Activated gamma-delta T cell (primary cell): ENCODE data around the gene STK38L.

Experiments used
- DNase-seq: peaks from one replicate; lab custom pipeline; 2025; lab: John Stamatoyannopoulos, UW

Gene STK38L

DNA sequence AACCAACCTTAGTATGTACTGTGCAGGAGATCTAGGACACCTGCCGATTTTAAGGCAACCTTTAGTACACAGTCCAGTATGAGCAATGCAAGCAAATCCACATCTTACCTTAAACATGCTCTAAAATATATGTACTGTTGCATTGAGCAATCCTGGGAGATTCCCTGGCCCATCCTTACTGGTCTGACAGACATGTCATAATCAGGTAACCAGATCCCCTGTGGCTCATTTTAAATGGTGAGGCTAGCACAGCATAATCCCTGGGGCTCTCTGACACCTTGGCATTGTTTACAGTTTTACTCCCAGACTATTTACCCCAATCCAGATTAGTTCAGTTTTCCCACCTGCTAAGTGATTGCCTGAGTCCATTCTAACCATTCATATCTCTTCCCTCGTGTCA, 103.7 kb downstream of the STK38L start:
- no peak for DNase-seq

DNA sequence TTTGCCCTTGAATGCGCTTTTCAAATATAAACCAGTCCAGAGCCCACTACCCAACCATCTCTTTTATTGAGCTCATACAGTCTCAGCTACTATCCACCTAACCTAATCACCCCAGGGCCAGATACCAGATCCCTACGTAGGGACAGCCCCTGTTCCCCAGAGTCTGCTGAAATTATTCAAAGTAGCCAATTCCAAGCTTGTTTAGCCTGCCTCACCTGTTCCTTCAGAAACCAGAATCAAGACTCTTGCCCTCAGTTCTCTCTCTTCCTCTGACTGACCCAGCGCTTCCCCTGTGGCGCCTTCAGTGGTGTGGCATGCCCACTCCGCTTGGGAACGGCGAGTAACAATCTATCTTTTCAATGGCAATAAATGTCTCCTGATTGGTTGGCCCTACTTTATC, 107.4 kb downstream of the STK38L start:
- no peak for DNase-seq

DNA sequence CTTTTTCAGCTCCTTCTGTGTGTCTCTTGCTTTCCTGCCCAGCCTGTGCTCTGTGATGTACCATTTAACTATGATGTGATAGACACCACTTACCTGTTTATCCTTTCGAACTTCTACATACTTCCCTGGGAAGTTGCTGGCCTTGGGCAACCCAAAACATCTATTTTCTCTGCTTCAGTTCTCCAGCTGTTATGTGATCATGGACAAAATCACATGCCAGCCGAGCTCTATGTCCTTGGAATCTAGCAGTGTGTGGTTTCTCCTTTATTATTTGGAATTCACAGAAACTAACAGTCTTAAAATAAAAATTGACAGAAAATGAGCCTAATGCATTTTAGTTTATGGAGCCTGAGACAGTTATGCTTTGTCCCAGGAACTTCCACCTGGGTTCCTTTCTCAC, 111.4 kb downstream of the STK38L start:
- DNase-seq, result no peak

DNA sequence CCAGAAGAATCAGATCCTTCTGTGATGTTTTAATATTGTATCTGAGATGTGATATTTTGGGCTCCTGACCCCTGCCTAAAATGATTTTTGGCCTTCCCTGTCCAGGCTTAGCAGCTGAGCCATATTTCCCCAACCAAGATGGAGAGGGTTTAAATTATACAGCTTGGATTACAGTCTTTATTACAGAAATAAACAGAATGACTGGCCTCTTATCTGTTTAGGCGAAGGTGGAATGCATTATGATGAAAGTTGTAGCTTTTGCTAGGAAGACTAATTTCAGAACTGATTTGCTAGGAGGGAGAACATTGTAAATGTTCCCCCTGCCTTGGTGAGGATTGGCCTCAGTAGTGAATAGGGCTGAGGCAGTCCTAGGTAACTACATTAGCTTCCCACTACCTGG, 111.9 kb downstream of the STK38L start:
- no peak for DNase-seq

DNA sequence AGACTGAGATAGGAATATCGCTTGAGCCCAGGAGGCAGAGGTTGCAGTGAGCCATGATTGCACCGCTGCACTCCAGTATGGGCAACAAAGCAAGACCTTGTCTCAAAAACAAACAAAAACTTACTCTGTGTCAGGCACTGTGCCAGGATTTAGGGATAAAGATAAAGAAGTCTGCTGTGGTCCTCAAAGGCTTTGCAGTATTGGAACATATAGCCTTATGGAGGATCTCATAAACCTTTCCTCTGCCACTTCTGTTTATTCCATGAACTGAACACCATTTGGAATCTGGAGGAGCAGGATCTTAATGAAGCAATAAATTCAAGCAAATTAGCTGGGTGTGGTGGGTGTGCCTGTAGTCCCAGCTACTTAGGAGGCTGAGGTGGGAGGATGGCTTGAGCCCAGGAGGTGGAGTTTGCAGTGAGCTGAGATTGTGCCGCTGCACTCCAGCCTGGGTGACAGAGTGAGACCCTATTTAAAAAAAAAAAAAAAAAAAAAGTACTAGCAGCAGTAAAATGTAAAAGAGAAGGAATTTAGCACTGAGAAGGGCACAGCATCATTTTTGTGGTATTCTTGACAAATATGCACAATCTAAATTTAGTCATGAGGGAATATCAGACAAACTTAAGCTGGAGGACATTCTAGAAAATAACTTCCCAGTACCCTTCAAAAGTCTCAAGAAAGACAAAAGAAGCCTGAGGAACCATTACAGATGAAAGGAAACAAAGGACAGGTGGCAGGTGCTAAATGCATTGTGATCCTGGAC, 115.7 kb downstream of the STK38L start:
- no peak for DNase-seq

DNA sequence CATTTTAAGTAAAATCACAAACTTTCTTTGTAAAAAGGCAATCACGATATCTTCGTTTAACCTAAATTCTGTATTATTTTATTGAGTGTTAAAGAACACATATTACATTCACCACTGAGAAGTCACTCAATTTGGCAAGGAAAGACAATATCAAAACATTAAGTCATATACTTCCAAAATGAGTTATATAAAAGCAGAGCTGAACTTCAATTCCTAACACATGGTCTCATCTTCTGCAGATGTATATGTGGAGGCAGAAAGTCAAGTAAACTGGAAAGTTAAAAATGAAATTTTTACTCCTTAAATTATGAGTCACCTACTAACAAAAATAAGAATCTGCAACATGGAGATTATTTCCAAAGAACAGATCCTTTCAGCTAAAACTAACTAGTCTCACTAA, 117.3 kb downstream of the STK38L start:
- DNase-seq, result no peak

DNA sequence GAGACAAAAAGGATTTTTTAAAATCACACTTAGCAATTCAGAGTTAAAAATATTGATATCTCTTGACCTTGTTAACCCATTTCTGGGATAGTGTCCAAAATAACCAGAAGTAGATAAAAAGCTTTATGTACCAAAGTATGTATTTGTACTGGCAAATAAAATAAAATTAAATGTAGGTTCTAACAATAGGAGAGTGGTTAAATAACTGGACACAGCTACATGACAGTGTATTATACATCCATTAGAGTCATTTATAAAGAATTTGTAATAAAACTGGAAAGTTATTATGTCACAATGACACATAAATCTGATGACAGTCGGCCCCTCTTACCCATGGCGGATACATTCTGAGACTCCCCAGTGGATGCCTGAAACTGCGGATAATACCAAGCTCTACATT, 122.5 kb downstream of the STK38L start:
- no peak for DNase-seq

DNA sequence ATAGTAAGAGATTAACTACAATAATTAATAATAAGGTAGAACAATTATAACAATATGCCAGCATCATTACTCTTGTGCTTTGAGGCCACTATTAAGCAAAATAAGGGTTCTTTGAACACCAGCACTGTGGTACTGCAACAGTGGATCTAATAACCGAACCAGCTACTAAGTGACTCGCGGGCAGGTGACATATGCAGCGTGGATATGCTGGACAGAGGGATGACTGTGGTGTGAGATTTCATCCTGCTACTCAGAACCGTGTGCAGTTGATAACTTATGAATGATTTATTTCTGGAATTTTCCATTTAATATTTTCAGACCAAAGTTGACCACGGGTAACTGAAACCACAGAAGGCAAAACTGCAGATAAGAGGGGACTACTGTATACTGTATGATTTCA, 123.0 kb downstream of the STK38L start:
- DNase-seq, result no peak
